Type B pancreatic cell (in vitro differentiated cells): ENCODE data around the gene RPTOR. TPM values are rescaled to one million over a fixed set of nuclear protein-coding genes. Genes with fewer than 3 reads are reported as not detected.

Experiments
- DNase-seq: peaks from one replicate; pipeline ENCODE4 v3.0.0; 2021; ENCODE audit warnings: mixed read lengths; ENCODE audit not compliant: unreplicated experiment; ENCODE audit errors: extremely low spot score
- H3K27ac Mint-ChIP-seq: 2 replicates; pipeline ENCODE4 v1.8.0; 2021; ENCODE audit warnings: mild to moderate bottlenecking, mixed read lengths
- H3K27me3 Mint-ChIP-seq: 2 replicates; pipeline ENCODE4 v1.8.0; 2021; ENCODE audit warnings: mixed read lengths
- H3K36me3 Mint-ChIP-seq: 2 replicates; pipeline ENCODE4 v1.8.0; 2021; ENCODE audit warnings: mixed read lengths
- H3K4me1 Mint-ChIP-seq: one replicate; pipeline ENCODE4 v1.8.0; 2021; ENCODE audit warnings: mixed read lengths; ENCODE audit not compliant: unreplicated experiment
- H3K4me3 Mint-ChIP-seq: 2 replicates; pipeline ENCODE4 v1.8.0; 2021; ENCODE audit warnings: mild to moderate bottlenecking, mixed read lengths
- H3K9me3 Mint-ChIP-seq: 2 replicates; pipeline ENCODE4 v1.8.0; 2021; ENCODE audit warnings: mixed read lengths
- CTCF ChIP-seq: fragments of 200-600 bp; sonication (generic); conservative IDR thresholded peaks from 2 replicates; pipeline ENCODE4 v1.5.0; 2021; ENCODE audit warnings: antibody characterized with exemption, mild to moderate bottlenecking
- total RNA-seq: library from RNA; stranded (reverse); gene quantifications from 2 replicates; pipeline ENCODE4 v1.2.1, GENCODE V29; 2021; ENCODE audit warnings: low replicate concordance

Gene RPTOR
- total RNA-seq, 1 donor from 2014 or later: 39.8 TPM

- Mint-ChIP-seq H3K27me3 (no peaks in the 10 kb centered on the region), H3K4me3 (no peak overlapping the region), H3K27ac (no peak overlapping the region), H3K9me3 (no peaks in the 10 kb centered on the region), H3K4me1 (peaks cover 15% of the 10 kb centered on the region), H3K36me3 (peaks cover 7% of the 10 kb centered on the region)
- TF ChIP-seq CTCF: no peak
- DNase-seq: no peak
Observed at GRCh38 chr17:80890196-80890920, 345.7 kb downstream of the RPTOR start.

- no peak for DNase-seq
- no peak for TF ChIP-seq CTCF
- no peak overlapping the region for H3K27ac Mint-ChIP-seq
- H3K4me3 Mint-ChIP-seq: no peak overlapping the region
- H3K27me3 Mint-ChIP-seq: no peaks in the 10 kb centered on the region
- H3K9me3 Mint-ChIP-seq: no peaks in the 10 kb centered on the region
- peaks cover 15% of the 10 kb centered on the region for H3K4me1 Mint-ChIP-seq
- H3K36me3 Mint-ChIP-seq: peaks cover 13% of the 10 kb centered on the region
Observed at GRCh38 chr17:80890921-80891396, 346.3 kb downstream of the RPTOR start.

GRCh38 chr17:80891397-80892018, 346.9 kb downstream of the RPTOR start:
- Mint-ChIP-seq H3K36me3 (peaks cover 13% of the 10 kb centered on the region), H3K27ac (peak overlapping the region; percentile 51), H3K27me3 (no peaks in the 10 kb centered on the region), H3K4me3 (no peak overlapping the region), H3K4me1 (peaks cover 15% of the 10 kb centered on the region), H3K9me3 (no peaks in the 10 kb centered on the region)
- TF ChIP-seq CTCF: no peak
- no peak for DNase-seq

GRCh38 chr17:80892019-80892855, 347.6 kb downstream of the RPTOR start:
- no peak overlapping the region for H3K4me3 Mint-ChIP-seq
- H3K9me3 Mint-ChIP-seq: no peaks in the 10 kb centered on the region
- peaks cover 15% of the 10 kb centered on the region for H3K4me1 Mint-ChIP-seq
- DNase-seq: no peak
- peak overlapping the region; percentile 51 for H3K27ac Mint-ChIP-seq
- no peak for TF ChIP-seq CTCF
- H3K36me3 Mint-ChIP-seq: peaks cover 14% of the 10 kb centered on the region
- no peaks in the 10 kb centered on the region for H3K27me3 Mint-ChIP-seq

- DNase-seq: no peak
- Mint-ChIP-seq H3K36me3 (peaks cover 14% of the 10 kb centered on the region), H3K4me3 (no peak overlapping the region), H3K27me3 (no peaks in the 10 kb centered on the region), H3K27ac (no peak overlapping the region), H3K9me3 (no peaks in the 10 kb centered on the region), H3K4me1 (peaks cover 15% of the 10 kb centered on the region)
- no peak for TF ChIP-seq CTCF
Observed at GRCh38 chr17:80892900-80893603, 348.4 kb downstream of the RPTOR start.
